ENCODE measurements around the gene RNF121.
A peak's percentile ranks its signal among the peaks of the same experiment; 100 is the strongest.

Gene RNF121

DNA sequence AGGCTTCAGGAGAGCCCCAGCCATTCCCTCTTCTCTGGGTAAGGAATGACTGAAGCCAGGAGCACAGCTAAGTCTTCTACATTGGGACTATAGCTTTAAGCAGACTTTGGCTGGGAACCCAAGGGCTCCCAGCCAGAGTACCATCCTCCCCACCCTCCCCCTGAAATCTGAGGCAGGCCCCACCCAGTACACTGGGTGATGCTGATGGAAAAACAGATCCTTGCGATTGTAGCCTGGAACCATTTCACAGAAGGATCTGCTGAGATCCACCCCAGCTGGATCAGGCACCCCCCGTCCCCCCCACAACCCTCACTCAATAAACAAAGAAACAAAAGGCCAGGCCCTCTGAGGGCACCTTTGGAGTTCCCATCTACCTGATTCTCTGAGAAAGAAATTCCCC is 109.6 kb downstream of the RNF121 start:
- Histone ChIP-seq H3K27me3 (no peaks in the 10 kb centered on the region), H3K4me2 (peak overlapping the region; percentile 93 to 99 (median 98)), H3K4me1 (peaks cover 64 to 87% (median 74%) of the 10 kb centered on the region in 10 experiments), H3K9me3 (replicated peaks in 1 of 11) (no peaks in the 10 kb centered on the region), H4K20me1 (peaks cover 7 to 60% (median 36%) of the 10 kb centered on the region in 11 experiments; a peak in 18 of 22 replicates), H3K9ac (peak overlapping the region; percentile 81 to 92 (median 90)), H3K27ac (peak overlapping the region in 10 of 11 experiments; percentile 84 to 93 (median 90); a peak in 21 of 22 replicates), H3K36me3 (peaks cover 28 to 36% (median 31%) of the 10 kb centered on the region in 11 experiments), H3K4me3 (peak overlapping the region; percentile 63 to 77 (median 71))
- no peak for TF ChIP-seq Cebpa-rat (IDR thresholded peaks at IDR 0.05)

- peak overlapping the region; percentile 81 to 92 (median 90) for H3K9ac ChIP-seq
- H3K9me3 ChIP-seq (replicated peaks in 1 of 11): no peaks in the 10 kb centered on the region
- peak overlapping the region; percentile 38 to 93 (median 89); a peak in 21 of 22 replicates for H3K27ac ChIP-seq
- no peak for TF ChIP-seq Cebpa-rat (IDR thresholded peaks at IDR 0.05)
- peak overlapping the region; percentile 63 to 77 (median 71) for H3K4me3 ChIP-seq
- peaks cover 20 to 32% (median 24%) of the 10 kb centered on the region in 11 experiments for H3K36me3 ChIP-seq
- H3K4me1 ChIP-seq: peaks cover 67 to 88% (median 74%) of the 10 kb centered on the region in 10 experiments
- peaks cover 0 to 57% (median 32%) of the 10 kb centered on the region in 11 experiments; a peak in 14 of 22 replicates for H4K20me1 ChIP-seq
- no peaks in the 10 kb centered on the region for H3K27me3 ChIP-seq
- H3K4me2 ChIP-seq: peak overlapping the region; percentile 93 to 99 (median 98)
Observed at GRCh38 chr11:72039031-72039855, 110.4 kb downstream of the RNF121 start.

GRCh38 chr11:72039856-72040401 is 111.1 kb downstream of the RNF121 start:
- Histone ChIP-seq H3K4me2 (peak overlapping the region; percentile 93 to 99 (median 98)), H3K27me3 (no peaks in the 10 kb centered on the region), H3K9ac (peak overlapping the region; percentile 81 to 92 (median 90)), H3K9me3 (replicated peaks in 1 of 11) (no peaks in the 10 kb centered on the region), H3K36me3 (peaks cover 14 to 26% (median 17%) of the 10 kb centered on the region in 11 experiments), H3K4me3 (peak overlapping the region; percentile 63 to 77 (median 71)), H4K20me1 (peaks cover 0 to 61% (median 32%) of the 10 kb centered on the region in 11 experiments; a peak in 14 of 22 replicates), H3K27ac (peak overlapping the region; percentile 38 to 93 (median 89); a peak in 21 of 22 replicates), H3K4me1 (peaks cover 69 to 90% (median 79%) of the 10 kb centered on the region in 10 experiments)
- TF ChIP-seq Cebpa-rat (IDR thresholded peaks at IDR 0.05): no peak

- Histone ChIP-seq H4K20me1 (peaks cover 0 to 64% (median 30%) of the 10 kb centered on the region in 11 experiments; a peak in 13 of 22 replicates), H3K4me2 (peak overlapping the region; percentile 93 to 99 (median 98)), H3K36me3 (peaks cover 7 to 26% (median 17%) of the 10 kb centered on the region in 11 experiments), H3K9me3 (replicated peaks in 1 of 11) (no peaks in the 10 kb centered on the region), H3K27ac (peak overlapping the region; percentile 84 to 93 (median 89)), H3K27me3 (no peaks in the 10 kb centered on the region), H3K4me3 (peak overlapping the region; percentile 63 to 77 (median 71)), H3K9ac (peak overlapping the region; percentile 81 to 92 (median 90)), H3K4me1 (peaks cover 68 to 90% (median 81%) of the 10 kb centered on the region in 10 experiments)
- no peak for TF ChIP-seq Cebpa-rat (IDR thresholded peaks at IDR 0.05)
Observed at GRCh38 chr11:72040491-72041363, 111.9 kb downstream of the RNF121 start.

GRCh38 chr11:72041364-72042063 is 112.7 kb downstream of the RNF121 start:
- peak overlapping the region; percentile 84 to 93 (median 89) for H3K27ac ChIP-seq
- H3K27me3 ChIP-seq: no peaks in the 10 kb centered on the region
- H3K9ac ChIP-seq: peak overlapping the region; percentile 81 to 92 (median 90)
- H3K4me3 ChIP-seq: peak overlapping the region; percentile 63 to 77 (median 71)
- H3K36me3 ChIP-seq: peaks cover 1 to 26% (median 14%) of the 10 kb centered on the region in 11 experiments; a peak in 21 of 22 replicates
- peak overlapping the region; percentile 93 to 99 (median 98) for H3K4me2 ChIP-seq
- no peaks in the 10 kb centered on the region for H3K9me3 ChIP-seq (replicated peaks in 1 of 11)
- no peak for TF ChIP-seq Cebpa-rat (IDR thresholded peaks at IDR 0.05)
- H4K20me1 ChIP-seq: peaks cover 0 to 64% (median 23%) of the 10 kb centered on the region in 11 experiments; a peak in 13 of 22 replicates
- peaks cover 60 to 88% (median 74%) of the 10 kb centered on the region in 10 experiments for H3K4me1 ChIP-seq

GRCh38 chr11:72042064-72042745 is 113.4 kb downstream of the RNF121 start:
- H3K27ac ChIP-seq: peak overlapping the region; percentile 84 to 93 (median 89)
- no peak for TF ChIP-seq Cebpa-rat (IDR thresholded peaks at IDR 0.05)
- peak overlapping the region; percentile 63 to 77 (median 71) for H3K4me3 ChIP-seq
- no peaks in the 10 kb centered on the region for H3K27me3 ChIP-seq
- H4K20me1 ChIP-seq: peaks cover 0 to 64% (median 19%) of the 10 kb centered on the region in 11 experiments; a peak in 13 of 22 replicates
- H3K36me3 ChIP-seq: peaks cover 8 to 31% (median 21%) of the 10 kb centered on the region in 11 experiments; a peak in 21 of 22 replicates
- H3K4me1 ChIP-seq: peaks cover 53 to 81% (median 67%) of the 10 kb centered on the region in 10 experiments
- H3K9ac ChIP-seq: peak overlapping the region; percentile 81 to 92 (median 90)
- no peaks in the 10 kb centered on the region for H3K9me3 ChIP-seq (replicated peaks in 1 of 11)
- peak overlapping the region; percentile 93 to 99 (median 98) for H3K4me2 ChIP-seq

DNA sequence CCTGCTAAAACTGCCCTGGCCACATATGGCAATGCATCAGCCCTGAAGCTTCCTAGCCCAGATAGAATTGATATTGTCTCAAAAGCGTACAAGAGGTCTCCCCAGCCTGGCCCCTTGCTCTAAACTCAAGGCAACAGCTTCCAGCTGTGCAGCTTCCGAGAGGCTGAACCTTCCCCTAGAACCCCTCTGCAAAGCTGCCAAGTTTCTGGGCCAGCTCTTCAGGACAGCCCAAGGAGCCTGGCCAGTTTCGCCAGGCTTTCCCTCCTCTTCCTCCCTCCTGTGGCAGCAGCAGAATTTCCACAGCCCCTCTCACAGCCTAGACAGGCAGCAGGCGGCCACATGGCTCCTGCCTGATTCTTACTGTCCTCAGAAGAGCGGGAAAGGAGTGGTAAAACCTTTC is 117.0 kb downstream of the RNF121 start:
- H3K9me3 ChIP-seq (replicated peaks in 1 of 11): no peaks in the 10 kb centered on the region
- no peak overlapping the region for H3K27ac ChIP-seq
- peaks cover 0 to 40% (median 5%) of the 10 kb centered on the region in 11 experiments; a peak in 9 of 22 replicates for H4K20me1 ChIP-seq
- peaks cover 28 to 65% (median 55%) of the 10 kb centered on the region in 11 experiments for H3K36me3 ChIP-seq
- TF ChIP-seq Cebpa-rat (IDR thresholded peaks at IDR 0.05): no peak
- H3K4me3 ChIP-seq: no peak overlapping the region
- H3K4me2 ChIP-seq: peak overlapping the region in 1 of 11 experiments; percentile 11; a peak in 1 of 22 replicates
- H3K9ac ChIP-seq: peak overlapping the region in 1 of 11 experiments; percentile 22; a peak in 1 of 22 replicates
- no peaks in the 10 kb centered on the region for H3K27me3 ChIP-seq
- peaks cover 31 to 48% (median 37%) of the 10 kb centered on the region in 10 experiments for H3K4me1 ChIP-seq
